SK-N-SH (cell line): ENCODE data around the gene BEST3.

Experiments
- CTCF ChIP-seq: fragments of 200-600 bp; sonication (generic); IDR thresholded peaks from 2 replicates; pipeline ENCODE4 v1.6.1; 2017; ENCODE audit warnings: antibody characterized with exemption, mild to moderate bottlenecking, moderate library complexity
- EZH2phosphoT487 ChIP-seq: fragments of 200-600 bp; sonication (generic); IDR thresholded peaks from 2 replicates; pipeline ENCODE4 v1.6.1; 2017; ENCODE audit warnings: low read depth, mixed run types, mild to moderate bottlenecking, antibody characterized with exemption, moderate library complexity, borderline replicate concordance
- FOXM1 ChIP-seq: IDR thresholded peaks from 2 replicates; pipeline ENCODE4 v1.4.0; 2012; ENCODE audit warnings: low read depth, mild to moderate bottlenecking
- GABPA ChIP-seq: IDR thresholded peaks from 2 replicates; pipeline ENCODE4 v1.4.0; 2012; ENCODE audit warnings: low read depth, mild to moderate bottlenecking
- POLR2AphosphoS5 ChIP-seq: IDR thresholded peaks from 2 replicates; pipeline ENCODE4 v1.6.1; 2012; ENCODE audit warnings: low read depth, low read length

- no peak for TF ChIP-seq CTCF
- no peak for TF ChIP-seq EZH2phosphoT487
- no peak for TF ChIP-seq FOXM1
- TF ChIP-seq GABPA = no peak
- no peak for TF ChIP-seq POLR2AphosphoS5
Observed at GRCh38 chr12:69744109-69744508, 45.0 kb upstream of the BEST3 start.
